Activated CD4-positive, CD25-positive, alpha-beta regulatory T cell treated with anti-CD3 and anti-CD28 coated beads, Interleukin-2, amount 50 U/mL, for 16 hours (primary cell): ENCODE data around the gene PHC2.

Source experiments
- DNase-seq: peaks from one replicate; pipeline ENCODE4 v3.0.0-alpha.2; 2020; ENCODE audit warnings: low read depth, low spot score

The PHC2 gene

GRCh38 chr1:33331444-33332356, 99.2 kb downstream of the PHC2 start:
- no peak for DNase-seq

- DNase-seq: no peak
Measured at GRCh38 chr1:33330906-33331305, 100.0 kb downstream of the PHC2 start.

GRCh38 chr1:33330361-33330890, 100.5 kb downstream of the PHC2 start:
- no peak for DNase-seq

GRCh38 chr1:33329600-33330305, 101.1 kb downstream of the PHC2 start:
- DNase-seq: no peak

GRCh38 chr1:33328817-33329216, 102.1 kb downstream of the PHC2 start:
- no peak for DNase-seq

GRCh38 chr1:33327587-33328325, 103.1 kb downstream of the PHC2 start:
- DNase-seq: no peak

GRCh38 chr1:33326785-33327184, 104.1 kb downstream of the PHC2 start:
- no peak for DNase-seq

GRCh38 chr1:33324677-33325575, 106.0 kb downstream of the PHC2 start:
- DNase-seq: no peak

- no peak for DNase-seq
Measured at GRCh38 chr1:33323663-33324477, 107.0 kb downstream of the PHC2 start.

GRCh38 chr1:33322870-33323585, 107.9 kb downstream of the PHC2 start:
- DNase-seq: no peak

GRCh38 chr1:33322109-33322508, 108.8 kb downstream of the PHC2 start:
- no peak for DNase-seq

- DNase-seq: no peak
Measured at GRCh38 chr1:33321178-33321577, 109.7 kb downstream of the PHC2 start.

GRCh38 chr1:33320619-33321165, 110.2 kb downstream of the PHC2 start, which contains the start of gene A3GALT2:
A3GALT2 (minus strand) TSS chr1:33321098; CDS start chr1:33321098, 0 bp downstream.
- no peak for DNase-seq

- no peak for DNase-seq
Measured at GRCh38 chr1:33319949-33320618, 110.8 kb downstream of the PHC2 start.

GRCh38 chr1:33319186-33319948, 111.5 kb downstream of the PHC2 start:
- no peak for DNase-seq

- DNase-seq: no peak
Measured at GRCh38 chr1:33317946-33318345, 112.9 kb downstream of the PHC2 start.

GRCh38 chr1:33317354-33317753, 113.5 kb downstream of the PHC2 start:
- DNase-seq: no peak

GRCh38 chr1:33316601-33317000, 114.3 kb downstream of the PHC2 start:
- no peak for DNase-seq
